ENCODE data around the gene COL19A1.

The COL19A1 gene

DNA sequence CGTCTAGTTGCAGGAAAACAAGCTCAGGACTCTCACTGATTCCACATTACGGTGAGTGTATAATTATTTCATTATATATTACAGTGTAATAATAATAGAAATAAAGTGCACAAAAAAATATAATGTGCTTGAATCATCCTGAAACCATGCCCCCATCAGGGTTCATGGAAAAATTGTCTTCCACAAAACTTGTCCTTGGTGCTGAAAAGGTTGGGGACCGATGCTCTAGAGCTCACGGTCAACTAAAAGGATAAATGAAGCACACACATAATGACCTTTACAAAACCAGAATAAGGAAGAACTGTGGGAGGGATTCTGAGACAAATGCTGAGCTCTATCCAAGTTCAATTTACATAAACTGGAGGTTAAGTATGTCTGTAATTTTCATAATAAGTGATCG is 194.3 kb downstream of the COL19A1 start:
- DNase-seq (ENCODE audit: low spot score), result no peak

DNA sequence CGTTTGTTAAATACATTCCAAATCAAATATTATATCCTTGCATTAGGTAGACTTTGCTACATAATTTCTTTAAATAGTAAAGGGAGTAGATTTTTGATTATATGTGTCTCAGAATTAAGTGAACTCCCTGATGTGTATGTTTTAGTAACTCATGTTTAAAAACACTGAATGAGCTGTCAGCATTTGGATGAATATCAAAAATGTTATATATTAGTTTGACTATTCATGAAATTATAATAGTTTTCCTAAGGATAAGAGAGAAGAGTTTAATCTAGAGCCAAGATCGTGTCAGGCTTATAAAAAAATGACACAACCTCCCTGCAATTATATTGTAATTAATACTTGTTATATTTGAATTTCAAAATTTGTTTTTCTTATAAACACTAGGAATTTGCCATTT is 195.2 kb downstream of the COL19A1 start:
- no peak for DNase-seq (ENCODE audit: low spot score)

DNA sequence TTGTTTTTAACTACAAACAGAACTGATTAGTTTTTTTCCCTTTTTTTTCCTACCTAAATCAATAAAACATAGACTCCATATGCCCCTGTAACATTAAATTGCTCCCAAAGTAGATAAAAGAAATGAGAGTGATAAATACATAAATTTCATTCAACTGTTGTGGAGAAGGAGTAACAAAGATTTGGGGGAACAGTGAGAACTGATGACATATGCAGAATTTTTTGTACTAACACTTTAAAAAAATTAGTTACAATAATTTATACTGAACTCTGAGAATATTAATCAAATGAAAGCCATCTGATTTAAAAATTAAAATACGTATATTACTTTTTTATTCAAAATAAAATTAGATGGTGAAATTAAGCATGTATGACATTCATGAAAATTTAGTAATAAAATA is 195.7 kb downstream of the COL19A1 start:
- no peak for DNase-seq (ENCODE audit: low spot score)

DNA sequence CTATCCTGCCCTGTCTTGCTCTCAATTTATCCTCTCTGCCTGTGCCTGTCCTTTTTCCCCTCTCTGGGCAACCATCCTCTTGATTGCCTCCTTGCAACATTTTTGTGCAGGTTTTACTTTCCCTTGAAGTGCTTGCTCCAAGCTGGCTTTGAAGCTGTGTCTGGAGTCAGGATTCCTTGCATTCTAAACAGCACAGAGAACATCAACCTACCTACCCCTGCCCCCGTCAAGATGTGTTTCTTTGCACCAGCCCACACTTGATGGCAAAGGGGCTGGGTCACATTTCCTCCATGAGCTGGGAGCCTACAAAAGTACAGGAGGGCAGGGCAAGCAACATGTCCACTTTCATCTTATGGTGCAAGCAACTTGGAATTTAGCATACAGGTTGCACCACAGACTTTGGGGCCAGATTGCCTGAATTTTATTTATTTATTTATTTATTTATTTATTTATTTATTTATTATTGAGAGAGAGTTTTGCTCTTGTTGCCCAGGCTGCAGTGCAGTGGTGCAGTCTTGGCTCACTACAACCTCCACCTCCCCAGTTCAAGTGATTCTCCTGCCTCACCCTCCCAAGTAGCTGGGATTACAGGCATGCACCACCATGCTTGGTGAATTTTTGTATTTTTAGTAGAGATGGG is 206.3 kb downstream of the COL19A1 start:
- DNase-seq (ENCODE audit: low spot score), result no peak

GRCh38 chr6:70073637-70074036 is 207.3 kb downstream of the COL19A1 start:
- no peak for DNase-seq (ENCODE audit: low spot score)

- DNase-seq (ENCODE audit: low spot score), result no peak
Observed at GRCh38 chr6:70079241-70079640, 212.9 kb downstream of the COL19A1 start.

GRCh38 chr6:70080443-70081070 is 214.2 kb downstream of the COL19A1 start:
- DNase-seq (ENCODE audit: low spot score), result no peak

DNA sequence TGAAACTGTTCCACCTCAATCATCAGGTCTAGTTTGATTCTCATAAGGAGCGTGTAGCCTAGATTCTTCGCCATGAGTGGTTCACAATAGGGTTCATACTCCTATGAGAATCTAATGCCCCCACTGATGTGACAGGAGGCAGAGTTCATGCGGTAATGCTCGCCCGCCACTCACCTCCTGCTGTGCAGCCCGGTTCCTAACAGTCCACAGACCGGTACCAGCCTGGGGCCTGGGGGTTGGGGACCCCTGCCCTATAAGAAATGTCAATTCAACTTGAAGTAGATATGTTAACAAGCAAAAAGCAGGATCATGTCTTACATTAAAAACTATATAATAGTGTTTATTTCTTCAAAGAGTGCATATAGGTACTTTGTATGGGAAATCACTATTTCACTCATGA is 216.5 kb downstream of the COL19A1 start:
- no peak for DNase-seq (ENCODE audit: low spot score)

DNA sequence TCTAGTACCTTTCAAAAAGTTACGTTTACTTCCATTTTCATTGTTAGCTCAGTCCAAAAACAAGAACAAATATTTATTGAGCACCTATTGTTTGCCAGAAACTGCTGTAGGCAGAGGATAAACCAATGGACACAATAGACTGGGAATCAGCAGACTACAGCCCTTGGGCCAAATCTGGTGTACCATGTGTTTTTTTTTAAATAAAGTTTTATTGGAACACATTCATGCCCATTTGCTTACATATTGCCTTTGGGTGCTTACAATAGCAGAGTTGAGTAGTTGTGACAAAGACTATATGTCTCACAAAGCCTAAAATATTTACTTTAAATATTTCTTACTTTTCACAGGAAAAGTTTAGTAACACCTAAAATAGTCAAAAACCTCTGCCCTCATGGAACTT is 220.4 kb downstream of the COL19A1 start:
- no peak for DNase-seq (ENCODE audit: low spot score)

DNA sequence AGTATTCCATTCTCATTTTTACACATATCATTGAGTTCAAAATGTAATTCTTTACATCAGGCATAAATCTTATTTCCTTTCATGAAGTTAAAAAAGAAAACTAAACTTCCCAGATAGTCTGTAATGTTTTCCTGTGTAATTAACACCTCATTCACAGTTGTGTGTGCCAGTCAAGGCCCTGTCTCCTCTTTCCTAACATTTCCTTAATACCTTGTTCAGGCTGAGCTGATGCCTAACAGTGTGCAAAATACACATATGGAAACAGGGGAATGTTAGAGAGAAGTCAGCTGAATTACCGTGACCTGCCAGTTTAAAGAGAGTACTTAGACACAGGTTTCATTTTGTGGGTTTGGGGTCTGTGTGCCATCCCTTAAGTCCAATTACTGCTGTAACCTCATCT is 227.8 kb downstream of the COL19A1 start:
- no peak for DNase-seq (ENCODE audit: low spot score)

DNA sequence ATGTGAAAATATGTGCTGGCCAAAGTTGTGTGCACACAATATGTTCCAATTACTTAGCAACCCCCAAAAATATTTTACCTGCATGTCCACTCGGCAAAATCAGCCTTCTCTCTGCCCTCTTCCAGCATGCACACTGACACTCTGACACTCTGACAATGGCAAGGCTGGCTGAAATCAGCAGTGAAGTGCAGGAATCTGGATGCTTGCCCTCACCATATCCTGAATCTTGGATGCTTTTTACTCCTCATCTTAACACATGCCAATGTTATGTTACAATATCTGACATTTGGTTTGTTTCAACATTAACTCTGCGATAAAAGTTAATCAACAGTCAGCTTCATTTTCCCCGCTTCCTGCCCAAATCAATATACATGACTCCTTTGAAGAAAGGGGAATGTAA is 233.4 kb downstream of the COL19A1 start:
- no peak for DNase-seq (ENCODE audit: low spot score)

DNA sequence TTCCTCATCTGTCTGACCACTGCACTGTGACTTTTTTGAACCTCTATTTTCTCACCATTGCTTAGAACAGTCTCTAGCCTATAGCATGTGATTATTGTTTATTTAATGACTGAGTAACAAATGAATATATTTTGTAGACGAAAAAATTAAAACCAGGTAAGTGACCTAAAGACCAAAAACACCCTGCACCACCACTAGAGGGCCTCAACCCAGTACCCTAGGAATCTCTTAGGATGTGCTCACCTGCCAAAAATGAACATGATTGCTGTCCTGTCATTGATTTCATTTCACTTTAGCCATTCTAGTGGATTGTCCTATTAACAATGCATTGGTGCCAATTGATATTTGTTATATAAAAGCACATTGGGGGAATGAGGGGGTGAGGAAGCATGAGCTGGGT is 237.4 kb downstream of the COL19A1 start:
- DNase-seq (ENCODE audit: low spot score), result peak; percentile 39

DNA sequence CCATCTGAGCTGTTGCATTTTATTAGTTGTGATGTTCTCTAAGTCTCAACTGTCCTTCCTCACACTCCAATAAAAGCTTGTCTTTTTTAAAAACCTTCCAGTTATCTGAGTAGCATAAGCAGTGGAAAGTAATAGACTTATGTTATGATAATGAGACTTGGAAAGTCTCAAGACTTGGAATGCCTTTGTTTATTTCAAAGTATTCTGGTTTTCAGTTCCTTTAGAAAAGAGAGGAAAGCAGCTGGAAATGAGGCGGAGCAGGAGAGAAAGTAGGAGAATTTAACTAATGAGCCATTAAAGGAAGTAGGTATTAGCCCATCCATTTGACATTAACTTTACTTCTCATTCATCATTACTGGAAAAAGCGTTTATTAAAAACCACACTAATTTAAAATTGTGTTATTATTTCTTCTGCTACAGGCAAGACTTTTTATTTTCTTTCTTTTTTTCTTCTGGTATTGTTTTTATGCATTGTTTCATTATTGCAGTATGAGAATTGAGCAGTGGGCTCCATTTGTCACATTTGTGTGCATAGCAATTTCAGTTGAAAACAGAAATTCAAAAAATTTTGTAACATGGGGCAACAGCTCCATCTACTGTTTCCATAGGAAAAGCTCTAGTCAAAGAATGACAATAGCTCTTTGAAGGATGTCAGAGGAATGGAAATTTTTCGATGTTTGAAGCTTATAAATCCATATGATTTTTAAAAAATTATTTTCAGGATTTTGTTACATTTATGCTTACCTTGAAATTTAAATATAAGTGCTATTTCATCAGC is 241.7 kb downstream of the COL19A1 start:
- peak; percentile 25 for DNase-seq (ENCODE audit: low spot score)

- DNase-seq (ENCODE audit: low spot score), result no peak
Observed at GRCh38 chr6:70110126-70111022, 244.0 kb downstream of the COL19A1 start.

DNA sequence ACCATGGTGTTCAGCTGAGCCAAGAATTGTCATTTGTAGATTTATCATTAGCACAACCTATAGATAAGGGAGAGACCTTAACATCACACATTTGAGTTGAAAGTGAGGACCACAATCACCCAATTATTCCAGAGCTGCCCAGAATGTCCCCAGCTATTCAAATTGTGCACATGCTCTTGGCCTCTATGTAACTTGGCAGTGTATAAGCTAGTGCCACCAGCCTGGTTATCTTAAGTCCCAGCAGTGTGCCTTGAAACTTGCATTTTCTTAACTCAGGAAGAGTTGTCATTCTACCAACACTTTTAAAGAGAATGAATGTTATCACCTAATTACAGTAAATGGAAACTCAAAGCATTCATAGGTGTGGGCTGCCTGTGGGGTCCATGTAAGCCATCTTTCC is 245.4 kb downstream of the COL19A1 start:
- no peak for DNase-seq (ENCODE audit: low spot score)

DNA sequence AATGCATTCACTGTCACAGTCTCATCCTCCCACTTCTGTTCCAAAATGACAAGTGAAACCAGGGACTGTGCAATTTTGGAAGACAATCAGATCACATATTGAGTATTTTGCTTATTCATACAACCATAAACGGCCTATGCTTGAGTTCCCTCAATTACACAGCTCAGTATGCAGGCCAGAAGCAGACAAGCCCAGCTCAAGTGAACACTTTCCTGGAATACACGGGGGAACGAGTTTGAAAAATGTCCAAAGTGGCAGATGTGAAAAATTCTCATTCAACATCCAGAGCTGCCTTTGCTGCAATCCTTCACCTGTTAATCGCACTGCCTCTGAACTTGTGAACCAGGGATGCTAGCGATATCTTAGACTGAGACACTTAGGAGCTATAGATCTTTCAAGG is 246.4 kb downstream of the COL19A1 start:
- no peak for DNase-seq (ENCODE audit: low spot score)

DNA sequence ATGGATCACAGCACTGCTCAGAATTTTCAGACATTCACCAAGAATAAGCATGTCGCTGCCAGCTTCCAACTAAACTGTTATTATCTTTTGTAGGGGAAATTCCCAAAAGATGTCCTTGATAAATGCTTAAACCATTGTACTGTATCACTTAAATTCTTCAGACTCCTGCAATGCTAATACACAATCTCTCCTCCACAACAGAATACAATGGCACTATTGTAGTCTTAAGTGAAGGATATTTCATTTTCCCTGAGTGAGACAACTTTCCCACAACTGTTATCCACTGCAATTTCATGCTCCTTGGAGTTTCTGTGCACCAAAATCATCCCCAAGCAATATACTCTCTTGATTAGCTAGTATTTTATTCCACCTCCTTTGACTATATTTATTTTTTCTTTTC is 246.8 kb downstream of the COL19A1 start:
- DNase-seq (ENCODE audit: low spot score), result no peak

DNA sequence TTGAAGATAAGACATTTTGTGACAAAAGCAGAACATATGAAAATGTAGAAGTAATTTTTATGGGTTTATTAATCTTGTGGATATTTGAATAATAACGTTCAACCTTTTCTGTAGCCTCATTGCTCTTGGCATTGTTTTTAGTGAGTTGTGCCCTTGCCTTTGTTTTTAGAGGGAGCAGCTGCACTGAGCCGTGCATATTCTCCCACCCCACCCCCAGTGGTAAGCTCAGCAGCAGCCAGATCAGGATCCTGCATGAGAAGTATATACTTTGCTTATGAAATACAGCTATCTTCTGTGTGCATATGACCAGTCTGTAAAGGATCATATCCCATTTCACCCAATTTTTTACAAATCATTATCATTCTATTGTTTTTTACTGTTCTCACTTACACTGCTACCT is 252.3 kb downstream of the COL19A1 start:
- no peak for DNase-seq (ENCODE audit: low spot score)

DNA sequence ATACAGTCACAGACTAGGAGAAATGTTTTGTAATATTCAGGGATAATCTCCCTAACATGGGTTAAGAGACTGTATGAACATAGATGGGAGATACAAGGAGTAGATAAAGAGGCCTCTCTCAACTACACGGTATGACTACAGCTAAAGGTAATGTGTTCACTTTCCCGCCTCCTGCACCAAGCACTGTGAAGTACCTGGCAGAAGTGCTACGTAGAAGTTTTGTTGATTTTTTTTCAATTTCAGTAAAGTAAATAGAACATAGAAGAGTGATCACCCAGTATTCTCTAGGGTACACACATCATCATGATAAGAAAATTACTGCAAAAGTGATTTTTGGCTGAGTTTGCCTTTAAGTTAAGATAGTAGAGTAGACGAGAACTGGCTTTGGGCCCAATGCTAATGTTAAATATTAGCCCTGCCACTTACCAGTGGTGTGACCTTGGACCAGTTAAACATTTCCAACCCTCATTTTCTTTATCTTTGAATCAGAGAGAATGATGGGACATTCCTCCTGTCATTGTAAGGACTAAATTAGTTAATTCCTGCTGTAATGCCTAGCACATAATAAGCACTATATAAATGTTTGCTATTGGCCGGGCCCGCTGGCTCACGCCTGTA is 253.0 kb downstream of the COL19A1 start:
- no peak for DNase-seq (ENCODE audit: low spot score)

DNA sequence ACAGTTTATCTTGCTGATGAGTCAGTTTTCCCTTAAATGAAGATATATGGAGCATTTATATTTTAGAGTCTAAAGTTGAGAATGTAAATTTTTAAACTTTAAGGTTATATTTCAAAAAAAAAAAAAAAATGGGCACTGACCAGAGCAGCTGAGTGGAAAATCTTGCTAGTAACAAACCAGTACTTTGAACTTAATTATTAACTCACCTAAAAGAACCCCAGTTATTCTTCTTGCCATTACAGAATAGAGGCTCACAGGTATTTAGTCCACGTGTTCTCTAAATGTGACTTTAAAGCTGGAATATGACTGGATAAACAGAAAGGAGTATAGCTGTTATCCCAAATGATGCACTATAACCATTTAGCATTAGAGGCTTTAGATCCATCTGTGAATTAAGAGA is 258.1 kb downstream of the COL19A1 start:
- DNase-seq (ENCODE audit: low spot score), result no peak

- DNase-seq (ENCODE audit: low spot score), result no peak
Observed at GRCh38 chr6:70124882-70125545, 258.7 kb downstream of the COL19A1 start.
